ENCODE measurements around the gene ZNF675. TPM values are rescaled to one million over a fixed set of nuclear protein-coding genes. Genes with fewer than 3 reads are reported as not detected.
"Not testable (repeated sequence)": the region's sequence is repeated elsewhere in the genome, so short reads cannot be mapped to it uniquely, and the experiment has no call there.

The ZNF675 gene
- total and polyA plus RNA-seq, 9 of the 15 experiments (the other 6 are each of a cell fraction or from before 2014, with no cell fraction given) = 12.9 to 26.5 (median 17.2) TPM

- no peak for TF ChIP-seq ETV5 (CRISPR knock-in tag; IDR thresholded peaks at IDR 0.05; ENCODE audit: low read depth)
- TF ChIP-seq, protein P1, sequence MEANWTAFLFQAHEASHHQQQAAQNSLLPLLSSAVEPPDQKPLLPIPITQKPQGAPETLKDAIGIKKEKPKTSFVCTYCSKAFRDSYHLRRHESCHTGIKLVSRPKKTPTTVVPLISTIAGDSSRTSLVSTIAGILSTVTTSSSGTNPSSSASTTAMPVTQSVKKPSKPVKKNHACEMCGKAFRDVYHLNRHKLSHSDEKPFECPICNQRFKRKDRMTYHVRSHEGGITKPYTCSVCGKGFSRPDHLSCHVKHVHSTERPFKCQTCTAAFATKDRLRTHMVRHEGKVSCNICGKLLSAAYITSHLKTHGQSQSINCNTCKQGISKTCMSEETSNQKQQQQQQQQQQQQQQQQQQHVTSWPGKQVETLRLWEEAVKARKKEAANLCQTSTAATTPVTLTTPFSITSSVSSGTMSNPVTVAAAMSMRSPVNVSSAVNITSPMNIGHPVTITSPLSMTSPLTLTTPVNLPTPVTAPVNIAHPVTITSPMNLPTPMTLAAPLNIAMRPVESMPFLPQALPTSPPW (CRISPR knock-in tag; IDR thresholded peaks at IDR 0.05) = no peak
- no peak for TF ChIP-seq HNRNPH1 (optimal IDR thresholded peaks at IDR 0.05; ENCODE audit: low read depth, low read length)
- TF ChIP-seq BRD4 (IDR thresholded peaks at IDR 0.05) = no peak
- TF ChIP-seq NFATC3 (IDR thresholded peaks at IDR 0.05) = no peak
- no peak for TF ChIP-seq ELF1 (tag; IDR thresholded peaks at IDR 0.05)
Measured at GRCh38 chr19:23673132-23673531, 13.9 kb downstream of the ZNF675 start (continued).

DNA sequence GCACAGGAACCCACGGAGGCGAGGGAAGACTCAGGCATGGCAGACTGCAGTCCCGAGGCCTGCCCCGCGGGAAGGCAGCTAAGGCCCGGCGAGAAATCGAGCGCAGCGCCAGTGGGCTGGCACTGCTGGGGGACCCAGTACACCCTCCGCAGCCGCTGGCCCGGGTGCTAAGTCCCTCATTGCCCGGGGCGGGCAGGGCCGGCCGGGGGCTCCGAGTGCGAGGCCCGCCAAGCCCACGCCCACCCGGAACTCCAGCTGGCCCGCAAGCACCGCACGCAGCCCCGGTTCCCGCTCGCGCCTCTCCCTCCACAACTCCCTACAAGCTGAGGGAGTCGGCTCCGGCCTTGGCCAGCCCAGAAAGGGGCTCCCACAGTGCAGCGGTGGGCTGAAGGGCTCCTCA, 18.4 kb downstream of the ZNF675 start:
- FAIRE-seq = not testable (repeated sequence)

More for the DNA sequence above, 18.4 kb downstream of the ZNF675 start:
- H3K4me3 ChIP-seq; ATAC-seq; H2AFZ ChIP-seq (ENCODE audit: low read depth, low read length); H4K20me1 ChIP-seq (replicated peaks; ENCODE audit: control insufficient read depth, insufficient read depth, low read length); DNase-seq (ENCODE audit: extremely low read depth in 1 of 4, low spot score in 3 of 4); in situ Hi-C loops (cut with MboI); intact Hi-C loops (cut with micrococcal nuclease); BruUV-seq (replicated peaks); H3K9me3 ChIP-seq (replicated peaks; ENCODE audit: control insufficient read depth, insufficient read depth, low read depth, low read length); H3K4me1 ChIP-seq (replicated peaks in 1 of 2; ENCODE audit: control insufficient read depth in 2 of 2, insufficient read depth in 2 of 2, low read length in 2 of 2); H3K9me1 ChIP-seq (ENCODE audit: control insufficient read depth, insufficient read depth, low read length); CTCF ChIA-PET (ENCODE audit: low intra/inter-chr PET ratio); H3K4me2 ChIP-seq (ENCODE audit: insufficient read depth, low read length); H3K27ac ChIP-seq (ENCODE audit: extremely low read depth, low read depth, low read length); H3K27me3 ChIP-seq (ENCODE audit: control insufficient read depth in 2 of 2, insufficient read depth in 2 of 2, low read length in 2 of 2); H3K9ac ChIP-seq (ENCODE audit: insufficient read depth in 1 of 2, low read depth in 2 of 2, low read length in 2 of 2); POLR2A ChIA-PET: not testable (repeated sequence)
- no CpG with 5 or more reads among the region's 32 CpGs for WGBS (ENCODE audit: insufficient coverage, low coverage, missing lambda C conversion rate)
- Histone ChIP-seq H3K79me2 (ENCODE audit: control insufficient read depth, insufficient read depth, low read length) (peaks cover 60% of the 10 kb centered on the region), H3K36me3 (ENCODE audit: control insufficient read depth, insufficient read depth, low read length) (peaks cover 42% of the 10 kb centered on the region; the same call in 2 of the 3 replicates)
